Duodenal mucosa (tissue), 2 donors: ENCODE measurements around the gene NODAL.

Experiments
- H3K27ac ChIP-seq: one replicate; pipeline ENCODE4 v1.7.0; 2013; ENCODE audit warnings: low read depth, low read length
- H3K27me3 ChIP-seq, 2 donors: one replicate each; pipeline ENCODE4 v1.7.0; 2013; ENCODE audit warnings: low read length in 2 of 2, control low read depth in 1 of 2; ENCODE audit not compliant: insufficient read depth in 2 of 2, control insufficient read depth in 1 of 2
- H3K36me3 ChIP-seq, 2 donors: one replicate each; pipeline ENCODE4 v1.7.0; 2013; ENCODE audit warnings: low read length in 2 of 2, control low read depth in 1 of 2; ENCODE audit not compliant: insufficient read depth in 2 of 2, control insufficient read depth in 1 of 2
- H3K4me1 ChIP-seq, 2 donors: one replicate each; pipeline ENCODE4 v1.7.0; 2013; ENCODE audit warnings: low read length in 2 of 2, control low read depth in 1 of 2; ENCODE audit not compliant: insufficient read depth in 2 of 2, control insufficient read depth in 1 of 2
- H3K4me3 ChIP-seq, 2 donors: one replicate each; pipeline ENCODE4 v1.7.0; 2013; ENCODE audit warnings: low read length in 2 of 2, low read depth in 1 of 2
- H3K9ac ChIP-seq, 2 donors: one replicate each; pipeline ENCODE4 v1.7.0; 2013; ENCODE audit warnings: low read length in 2 of 2, low read depth in 1 of 2
- H3K9me3 ChIP-seq, 2 donors: one replicate each; pipeline ENCODE4 v1.7.0; 2013; ENCODE audit warnings: low read length in 2 of 2, control low read depth in 1 of 2; ENCODE audit not compliant: control insufficient read depth in 1 of 2

NODAL gene

GRCh38 chr10:70479165-70479581 is 37.7 kb upstream of the NODAL start:
- Histone ChIP-seq H3K4me3 (peak overlapping the region; percentile 60), H3K27ac (no peak overlapping the region), H3K27me3 (peaks cover 11 to 15% of the 10 kb centered on the region in 2 donors), H3K9ac (peak overlapping the region; percentile 18 to 32), H3K9me3 (no peaks in the 10 kb centered on the region), H3K36me3 (no peaks in the 10 kb centered on the region), H3K4me1 (peaks cover 28 to 34% of the 10 kb centered on the region in 2 donors)

DNA sequence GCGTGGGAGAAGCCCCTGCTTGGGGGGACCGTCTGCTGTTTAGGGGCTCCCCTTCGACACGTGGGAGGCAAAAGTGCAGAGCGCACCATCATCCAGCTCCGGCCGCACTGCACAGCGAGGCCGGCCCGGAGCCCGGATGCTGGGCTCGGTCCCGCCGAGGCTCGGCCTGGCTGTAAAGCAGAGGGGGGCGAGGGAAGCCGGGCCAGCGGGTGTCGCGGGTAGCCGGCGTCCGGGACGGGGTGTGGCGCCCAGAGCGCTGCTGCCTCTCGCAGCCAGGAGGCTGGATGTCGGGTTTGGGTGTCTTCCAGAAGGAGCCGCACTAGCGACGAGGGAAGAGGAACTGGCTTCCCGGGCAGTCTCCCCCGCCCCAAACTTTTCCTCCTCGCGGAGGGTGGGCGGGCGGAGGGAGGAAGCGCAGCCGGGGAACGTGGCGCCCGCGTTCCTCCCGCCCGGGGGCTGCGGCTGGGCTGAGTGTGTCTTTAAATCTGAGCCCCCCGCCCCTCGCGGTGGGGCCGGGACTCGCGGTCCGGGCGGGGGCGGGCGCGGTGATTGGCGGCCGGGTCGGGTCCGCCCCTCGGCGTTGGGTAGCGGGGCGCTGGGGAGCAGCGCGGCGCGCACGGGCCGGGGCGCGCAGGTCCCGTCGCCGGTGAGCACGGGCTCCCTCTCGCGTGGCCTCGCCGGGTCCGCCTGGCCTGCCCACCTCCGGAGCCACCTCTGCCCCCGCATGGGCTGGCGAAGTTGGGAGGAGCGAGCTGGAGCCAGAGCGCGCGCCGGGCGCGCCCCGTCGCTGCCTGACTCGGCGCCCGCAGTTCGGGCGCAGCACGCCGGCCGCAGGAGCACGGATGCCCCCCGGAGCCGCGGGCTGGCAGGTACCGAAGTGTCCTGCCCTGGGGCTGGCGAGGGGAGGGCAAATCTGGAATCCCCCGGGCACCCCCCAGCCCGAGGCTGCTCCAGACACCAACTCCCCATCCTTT is 37.0 kb upstream of the NODAL start, which contains the start of gene PALD1:
PALD1 (plus strand) TSS at position 577 of the 974 bp plus-strand sequence. CDS start 47,185 bp downstream, outside the sequence.
- Histone ChIP-seq H3K9ac (peak within 1 kb of the TSS; percentile 18 to 32), H3K27me3 (peaks cover 11 to 15% of the 10 kb centered on the region in 2 donors), H3K36me3 (no peaks in the 10 kb centered on the region), H3K27ac (no peak within 1 kb of the TSS), H3K9me3 (no peaks in the 10 kb centered on the region), H3K4me3 (peak within 1 kb of the TSS; percentile 60), H3K4me1 (peaks cover 28 to 34% of the 10 kb centered on the region in 2 donors)

DNA sequence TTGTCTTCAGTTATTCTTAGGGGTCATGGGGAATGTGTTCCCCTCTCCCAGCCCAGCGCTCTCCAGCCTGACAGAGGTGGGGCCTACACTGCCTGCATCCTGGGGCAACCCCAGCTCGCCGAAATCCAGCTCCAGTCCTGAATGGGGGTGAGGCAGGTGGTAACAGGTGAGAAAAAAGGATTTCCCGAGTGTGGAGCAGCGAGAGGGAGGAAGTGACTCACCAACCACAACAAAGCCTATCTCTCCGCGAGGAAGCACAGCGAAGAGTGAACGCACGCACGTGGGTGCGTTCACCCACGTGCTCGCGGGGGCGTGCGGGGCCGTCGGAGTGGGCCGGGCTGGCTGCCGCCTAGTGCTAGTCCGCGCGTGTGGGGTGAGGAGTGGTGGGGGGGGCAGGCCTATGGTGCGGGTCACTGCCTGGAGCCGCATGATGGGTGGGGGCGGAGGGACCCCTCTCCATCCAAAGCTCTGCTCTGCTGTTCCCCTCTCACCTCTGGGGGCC is 36.2 kb upstream of the NODAL start:
- Histone ChIP-seq H3K27ac (no peak overlapping the region), H3K4me3 (peak overlapping the region; percentile 59 to 60), H3K27me3 (peaks cover 11 to 15% of the 10 kb centered on the region in 2 donors), H3K36me3 (no peaks in the 10 kb centered on the region), H3K4me1 (peaks cover 28 to 34% of the 10 kb centered on the region in 2 donors), H3K9ac (no peak overlapping the region), H3K9me3 (no peaks in the 10 kb centered on the region)

DNA sequence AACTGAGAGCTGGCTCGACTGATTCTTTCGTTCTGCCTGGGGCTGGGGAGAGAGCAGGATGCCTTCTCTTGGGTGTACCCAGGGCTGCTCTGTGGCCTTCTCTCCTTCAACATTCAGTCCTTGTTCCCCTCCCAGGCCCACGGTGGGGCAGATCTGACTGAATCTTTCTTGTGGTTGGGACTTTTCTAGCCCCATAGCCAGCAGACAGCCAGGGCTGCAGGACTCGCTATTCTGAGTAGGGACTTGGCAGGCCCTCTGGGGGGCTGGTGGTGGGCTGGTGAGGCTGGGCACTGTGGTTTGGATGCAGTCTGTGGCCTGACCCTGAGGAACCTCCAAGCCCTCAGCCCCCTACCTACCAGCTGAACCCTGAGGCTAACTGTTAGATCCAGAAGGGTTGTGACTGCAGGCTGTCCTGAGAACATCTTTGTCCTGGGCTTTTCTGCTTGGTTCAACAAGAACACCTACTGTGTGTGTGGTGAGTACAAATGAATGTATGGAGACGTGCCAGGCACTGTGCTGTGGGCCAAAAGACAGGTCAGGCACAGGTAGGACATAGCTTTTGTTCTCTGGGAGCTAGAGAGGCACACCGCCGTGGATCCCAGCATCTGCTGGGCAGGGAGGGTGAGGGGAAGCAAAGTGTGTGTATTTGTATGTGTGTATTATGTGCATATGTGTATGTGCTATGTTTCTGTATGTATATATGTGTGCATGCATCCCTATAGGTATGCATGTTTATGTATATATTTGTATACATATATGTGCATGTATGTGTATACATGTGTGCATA is 35.0 kb upstream of the NODAL start:
- Histone ChIP-seq H3K9me3 (no peaks in the 10 kb centered on the region), H3K27ac (no peak overlapping the region), H3K4me1 (peaks cover 20 to 24% of the 10 kb centered on the region in 2 donors), H3K27me3 (peaks cover 11 to 15% of the 10 kb centered on the region in 2 donors), H3K9ac (no peak overlapping the region), H3K36me3 (no peaks in the 10 kb centered on the region), H3K4me3 (no peak overlapping the region)

GRCh38 chr10:70475661-70476060 is 34.2 kb upstream of the NODAL start:
- H3K27me3 ChIP-seq: peaks cover 11 to 15% of the 10 kb centered on the region in 2 donors
- no peaks in the 10 kb centered on the region for H3K9me3 ChIP-seq
- no peak overlapping the region for H3K4me3 ChIP-seq
- H3K27ac ChIP-seq: no peak overlapping the region
- H3K36me3 ChIP-seq: no peaks in the 10 kb centered on the region
- no peak overlapping the region for H3K9ac ChIP-seq
- peaks cover 15 to 23% of the 10 kb centered on the region in 2 donors for H3K4me1 ChIP-seq

DNA sequence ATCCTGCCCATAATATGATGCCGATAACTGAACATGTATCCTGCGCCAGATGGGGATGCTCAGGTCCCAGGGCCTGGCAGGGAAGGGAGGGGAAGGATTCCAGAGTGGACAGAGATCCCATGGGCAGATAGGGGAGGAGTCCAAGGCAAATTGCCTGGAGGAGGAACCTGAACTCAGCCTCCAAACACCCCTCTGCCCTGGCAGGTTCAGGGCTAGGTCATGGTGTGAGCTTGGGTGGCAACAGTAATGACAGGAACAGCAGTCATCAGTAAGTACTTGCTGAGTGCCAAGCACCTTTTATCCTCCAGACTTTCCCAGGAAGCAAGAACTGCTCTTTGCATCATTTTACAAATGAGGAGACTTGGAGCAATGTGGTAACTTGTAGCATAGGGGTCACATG is 33.3 kb upstream of the NODAL start:
- H3K36me3 ChIP-seq: no peaks in the 10 kb centered on the region
- H3K4me1 ChIP-seq: peaks cover 9 to 16% of the 10 kb centered on the region in 2 donors
- no peak overlapping the region for H3K4me3 ChIP-seq
- H3K27ac ChIP-seq: no peak overlapping the region
- peaks cover 11 to 15% of the 10 kb centered on the region in 2 donors for H3K27me3 ChIP-seq
- H3K9me3 ChIP-seq: no peaks in the 10 kb centered on the region
- H3K9ac ChIP-seq: no peak overlapping the region

DNA sequence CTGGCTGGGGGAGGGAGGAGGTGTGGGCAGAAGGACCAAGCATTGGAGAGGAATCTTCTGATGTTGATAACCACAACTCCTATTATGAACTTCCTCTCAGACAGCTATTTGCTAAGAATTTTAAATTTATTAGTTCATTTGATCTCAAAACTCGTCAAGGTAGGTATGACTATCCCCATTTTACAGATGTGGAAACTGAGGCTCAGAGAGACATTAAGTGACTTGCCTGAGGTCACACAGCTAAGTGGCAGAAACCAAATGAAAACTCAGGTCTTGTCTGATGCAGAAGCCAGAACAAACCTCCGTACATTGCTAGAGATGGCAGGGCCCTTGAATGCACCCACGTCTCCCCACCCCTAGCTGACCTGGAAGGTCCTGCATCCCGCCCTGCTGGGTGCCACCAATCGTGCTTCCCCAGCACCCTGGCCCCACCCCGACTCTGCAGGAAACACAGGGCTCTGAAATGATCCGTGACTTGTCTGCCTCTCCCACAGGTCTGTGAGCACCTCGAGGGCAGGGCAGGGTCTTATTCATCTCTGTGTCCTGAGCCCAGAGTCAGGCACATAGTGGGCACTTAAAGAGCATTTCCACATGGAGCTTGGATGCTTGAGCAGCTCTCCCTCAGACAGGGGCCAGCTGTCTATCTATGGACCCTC is 31.4 kb upstream of the NODAL start:
- Histone ChIP-seq H3K9ac (no peak overlapping the region), H3K27me3 (peaks cover 4 to 10% of the 10 kb centered on the region in 2 donors), H3K27ac (no peak overlapping the region), H3K36me3 (no peaks in the 10 kb centered on the region), H3K4me3 (no peak overlapping the region), H3K9me3 (no peaks in the 10 kb centered on the region), H3K4me1 (peaks cover 6 to 8% of the 10 kb centered on the region in 2 donors)

- H3K27ac ChIP-seq: no peak overlapping the region
- no peaks in the 10 kb centered on the region for H3K9me3 ChIP-seq
- H3K4me3 ChIP-seq: no peak overlapping the region
- no peaks in the 10 kb centered on the region for H3K36me3 ChIP-seq
- no peak overlapping the region for H3K9ac ChIP-seq
- no peaks in the 10 kb centered on the region for H3K27me3 ChIP-seq
- H3K4me1 ChIP-seq: no peaks in the 10 kb centered on the region
Observed at GRCh38 chr10:70466951-70467350, 25.5 kb upstream of the NODAL start.

GRCh38 chr10:70465832-70466231 is 24.4 kb upstream of the NODAL start:
- no peaks in the 10 kb centered on the region for H3K36me3 ChIP-seq
- H3K4me3 ChIP-seq: no peak overlapping the region
- H3K9ac ChIP-seq: no peak overlapping the region
- H3K27ac ChIP-seq: no peak overlapping the region
- H3K27me3 ChIP-seq: no peaks in the 10 kb centered on the region
- H3K4me1 ChIP-seq: no peaks in the 10 kb centered on the region
- H3K9me3 ChIP-seq: no peaks in the 10 kb centered on the region
